NT2/D1 (cell line): ENCODE measurements around the gene ARSI.

ENCODE experiments used
- YY1 ChIP-seq: IDR thresholded peaks from 2 replicates; pipeline ENCODE4 v1.6.1; 2011; ENCODE audit not compliant: insufficient read length, insufficient read depth
- ZNF274 ChIP-seq: IDR thresholded peaks from 2 replicates; pipeline ENCODE4 v1.6.1; 2011; ENCODE audit warnings: mild to moderate bottlenecking, low read depth, low read length

DNA sequence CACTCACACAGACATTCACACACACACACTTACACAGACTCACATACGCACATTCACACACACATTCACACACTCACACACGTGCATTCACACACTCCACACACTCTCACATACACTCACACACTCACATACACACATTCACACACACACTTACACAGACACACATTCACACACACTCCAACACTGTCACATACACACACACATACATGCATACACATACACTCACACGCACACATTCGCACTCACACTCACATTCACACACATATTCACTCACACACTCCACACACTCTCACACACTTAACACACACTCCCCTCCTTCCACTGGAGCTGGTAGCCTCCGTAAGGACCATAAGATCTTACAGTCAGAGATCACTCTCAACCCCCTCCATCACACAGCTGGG lies 39.3 kb downstream of the ARSI start:
- TF ChIP-seq YY1 (no peak), ZNF274 (no peak)
